GM12878 (cell line): ENCODE results near the gene VAC14. TPM values are rescaled to one million over a fixed set of nuclear protein-coding genes. Genes with fewer than 3 reads are reported as not detected.

Experiments used
- ATAC-seq: fragments of 200-7000 bp; cut with Tn5 transposase; 3 replicates; pipeline ENCODE4 v1.9.1; 2020; ENCODE audit warnings: mild to moderate bottlenecking, moderate library complexity
- BruUV-seq: library from RNA; stranded (reverse); fragments of 400-500 nt; replicated peaks from 2 replicates; lab custom pipeline; 2021; lab: Mats Ljungman, UMichigan
- CTCF ChIA-PET: fragments of 300-600 bp; sonication (Branson Sonifier 250); formaldehyde crosslinking; extraction: SDS; loops from one replicate; lab custom pipeline; 2021; ENCODE audit warnings: inconsistent platforms; lab: Yijun Ruan, JAX
- POLR2A ChIA-PET: fragments of 350-600 bp; formaldehyde crosslinking; extraction: SDS; loops from one replicate; lab custom pipeline; 2021; ENCODE audit warnings: inconsistent platforms; lab: Charles Lee
- RAD21 ChIA-PET: fragments of 300-600 bp; sonication (Branson Sonifier 250); formaldehyde crosslinking; loops from one replicate; lab custom pipeline; 2023; ENCODE audit warnings: antibody characterized with exemption; ENCODE audit not compliant: unreplicated experiment; lab: Charles Lee
- SMC1A ChIA-PET: fragments of 300-600 bp; sonication (Branson Sonifier 250); formaldehyde crosslinking; loops from one replicate; lab custom pipeline; 2023; ENCODE audit not compliant: unreplicated experiment, uncharacterized antibody; lab: Charles Lee
- DNase-seq: peaks from one replicate; pipeline ENCODE4 v3.0.0-alpha.2; 2011; ENCODE audit warnings: low read depth, low spot score
- FAIRE-seq: peaks from 3 replicates; lab custom pipeline; 2011; peaks lifted over from hg19 to GRCh38; lab: Jason Lieb, UNC
- H2AFZ ChIP-seq: 2 replicates; pipeline ENCODE4 v1.6.0; 2011; ENCODE audit warnings: low read depth, low read length, control low read depth; ENCODE audit not compliant: control insufficient read depth
- H3K27ac ChIP-seq: 2 replicates; pipeline ENCODE4 v1.5.1; 2011; ENCODE audit warnings: control low read depth; ENCODE audit not compliant: control insufficient read depth, insufficient read depth
- H3K27me3 ChIP-seq, 2 experiments: replicated peaks in 1 of 2; 2 replicates each; pipeline versions ENCODE4 v1.6.0 to v1.6.1; 2011; ENCODE audit warnings: low read length in 1 of 2; ENCODE audit not compliant: control insufficient read depth in 2 of 2, insufficient read depth in 2 of 2
- H3K36me3 ChIP-seq, 2 experiments: 2 replicates each; pipeline ENCODE4 v1.5.1; 2011; ENCODE audit warnings: low read length in 1 of 2; ENCODE audit not compliant: control insufficient read depth in 2 of 2, insufficient read depth in 2 of 2
- H3K4me1 ChIP-seq: 2 replicates; pipeline ENCODE4 v1.6.1; 2011; ENCODE audit warnings: mild to moderate bottlenecking, low read length, moderate library complexity, mixed read lengths; ENCODE audit not compliant: control insufficient read depth, insufficient read depth
- H3K4me2 ChIP-seq: 2 replicates; pipeline ENCODE4 v1.6.0; 2011; ENCODE audit warnings: control low read depth; ENCODE audit not compliant: control insufficient read depth, insufficient read depth
- H3K4me3 ChIP-seq: fragments of 200-600 bp; sonication (generic); 2 replicates; pipeline ENCODE4 v1.5.1; 2016
- H3K79me2 ChIP-seq: 2 replicates; pipeline ENCODE4 v1.6.0; 2011; ENCODE audit warnings: low read length; ENCODE audit not compliant: control insufficient read depth, insufficient read depth
- H3K9ac ChIP-seq: 2 replicates; pipeline ENCODE4 v1.8.0; 2011; ENCODE audit warnings: low read length, control low read depth, mixed read lengths; ENCODE audit not compliant: control insufficient read depth, insufficient read depth
- H3K9me3 ChIP-seq: replicated peaks from 3 replicates; pipeline ENCODE4 v1.5.1; 2011; ENCODE audit warnings: mild to moderate bottlenecking, low read length; ENCODE audit not compliant: control insufficient read depth, insufficient read depth
- H4K20me1 ChIP-seq: 2 replicates; pipeline ENCODE4 v1.6.0; 2011; ENCODE audit not compliant: control insufficient read depth, insufficient read depth
- CHD2 ChIP-seq: IDR thresholded peaks from 2 replicates; pipeline ENCODE4 v1.6.1; 2011; ENCODE audit warnings: low read depth, low read length, improper control_type of control experiment, borderline replicate concordance
- E2F8 ChIP-seq: fragments of 450-650 bp; IDR thresholded peaks from 2 replicates; pipeline ENCODE4 v1.6.1; 2018; ENCODE audit warnings: mild to moderate bottlenecking, low read depth, moderate library complexity; ENCODE audit not compliant: partially characterized antibody
- KLF5 ChIP-seq: fragments of 450-650 bp; IDR thresholded peaks from 2 replicates; pipeline ENCODE4 v1.6.1; 2014; ENCODE audit warnings: mild to moderate bottlenecking; ENCODE audit not compliant: partially characterized antibody
- LARP7 ChIP-seq: fragments of 450-650 bp; IDR thresholded peaks from 2 replicates; pipeline ENCODE4 v1.6.1; 2017; ENCODE audit warnings: mild to moderate bottlenecking
- POLR2AphosphoS2 ChIP-seq: IDR thresholded peaks from 2 replicates; pipeline ENCODE4 v1.6.1; 2011; ENCODE audit warnings: low read depth, mild to moderate bottlenecking, low read length, improper control_type of control experiment, moderate library complexity
- RBBP5 ChIP-seq: fragments of 200-600 bp; sonication (generic); conservative IDR thresholded peaks from 2 replicates; pipeline ENCODE4 v1.6.1; 2016
- SPI1 ChIP-seq: IDR thresholded peaks from 2 replicates; pipeline ENCODE4 v1.6.1; 2011; ENCODE audit warnings: low read depth, mild to moderate bottlenecking, low read length, moderate library complexity, borderline replicate concordance; ENCODE audit not compliant: insufficient read depth
- ZNF622 ChIP-seq: fragments of 450-650 bp; IDR thresholded peaks from 2 replicates; pipeline ENCODE4 v1.6.1; 2017; ENCODE audit warnings: mild to moderate bottlenecking, inconsistent platforms
- WGBS: methylation state at CpG from one replicate; pipeline ENCODE4 v1.1.6; 2016; ENCODE audit warnings: low lambda C conversion rate; ENCODE audit not compliant: insufficient replicate concordance, insufficient coverage; ENCODE audit errors: missing lambda C conversion rate; 5-methylcytosine and 5-hydroxymethylcytosine counted together
- in situ Hi-C: fragments of 300-500 bp; cut with MboI; formaldehyde crosslinking; loops from 9 replicates; pipeline ENCODE4 v1.14.3; 2018; ENCODE audit warnings: mixed read lengths
- intact Hi-C: fragments of 100-400 bp; cut with micrococcal nuclease; formaldehyde crosslinking; loops from one replicate; pipeline ENCODE4 v1.14.2; 2022; ENCODE audit not compliant: unreplicated experiment
- polyA plus RNA-seq, 11 experiments: library from polyadenylated mRNA; depleted of rRNA in 4 of 11; unstranded in 6 of 11; stranded (reverse) in 5 of 11; fragments of >200 nt; fragmentation: Nextera tagmentation in 4 of 11; fragmentation: Illumina TruSeq in 1 of 11; extraction: Ambion mirVana in 4 of 11; extraction: Trizol in 1 of 11; gene quantifications; 1 replicate in 1 of 11; 2 replicates in 10 of 11; pipeline versions ENCODE4 v1.2.1 to v1.2.3, GENCODE V29; 2011 to 2016; ENCODE audit warnings: inconsistent platforms in 2 of 11, missing spikeins in 2 of 11, low read depth in 1 of 11
- total RNA-seq, 4 experiments: library from RNA; depleted of rRNA in 3 of 4; stranded (reverse); fragments of >200 nt in 3 of 4; fragmentation: Illumina TruSeq in 1 of 4; extraction: Trizol in 1 of 4; gene quantifications; 2 replicates each; pipeline versions ENCODE4 v1.2.1 to v1.2.3, GENCODE V29; 2013 to 2021
- TF ChIP-seq, protein P1 (sequence below): fragments of 450-650 bp; IDR thresholded peaks from 2 replicates; pipeline ENCODE4 v1.6.1; 2017; ENCODE audit warnings: antibody characterized with exemption, mild to moderate bottlenecking, moderate library complexity
- TF ChIP-seq, protein P2 (sequence below): fragments of 450-650 bp; IDR thresholded peaks from 2 replicates; pipeline ENCODE4 v1.6.1; 2016; ENCODE audit warnings: mild to moderate bottlenecking

The VAC14 gene
- total and polyA plus RNA-seq, 10 of the 15 experiments (the other 5 are each of a cell fraction or from before 2014, with no cell fraction given), result 1.3 to 45.5 (median 25.5) TPM

DNA sequence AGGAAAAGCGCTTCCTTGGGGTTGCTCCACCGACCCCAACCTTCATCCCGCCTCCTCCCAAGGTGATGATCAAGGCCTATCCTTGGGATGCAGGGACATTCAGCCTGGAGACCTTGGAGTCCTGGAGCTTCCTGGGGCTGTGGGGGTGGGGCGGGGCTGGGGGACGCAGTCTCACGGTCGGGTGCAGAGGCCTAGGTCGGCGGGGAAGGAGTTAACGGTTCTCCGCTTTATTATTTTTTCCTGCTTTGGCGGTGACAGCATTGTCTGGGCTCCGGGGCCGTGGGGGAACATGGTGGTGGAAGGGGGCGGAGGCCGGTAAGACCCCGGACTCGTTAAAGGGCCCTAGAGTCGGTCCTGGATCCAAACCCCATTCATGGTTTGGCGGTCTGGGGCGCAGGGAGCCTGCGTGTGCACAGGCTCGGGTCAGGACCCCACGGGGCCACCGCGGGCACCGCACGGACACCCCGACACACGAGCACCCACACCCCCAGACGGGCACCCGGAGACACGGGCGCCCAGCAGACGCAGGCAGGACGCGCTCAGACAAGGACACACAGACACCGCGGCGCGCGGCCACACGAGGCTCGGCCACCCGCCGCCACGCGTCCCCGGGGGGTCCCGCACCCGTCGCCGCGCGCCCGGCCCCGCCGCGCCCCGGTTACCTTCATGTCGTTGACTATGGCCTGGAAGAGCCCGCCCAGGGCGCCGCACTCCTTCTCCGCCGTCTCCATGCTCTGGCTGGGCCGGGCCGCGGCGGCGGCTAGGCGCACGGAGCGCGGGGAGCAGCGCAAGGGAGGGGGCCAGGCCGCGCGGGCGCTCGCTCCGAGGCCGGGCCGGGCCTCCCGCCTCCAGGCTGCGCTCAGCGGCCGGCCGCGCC lies 115.7 kb downstream of the VAC14 start:
- no peaks in the 10 kb centered on the region for H3K27me3 ChIP-seq
- ChIA-PET CTCF (no interaction called here), SMC1A (no interaction called here), POLR2A (no interaction called here), RAD21 (no interaction called here)
- no peak overlapping the region for H2AFZ ChIP-seq
- in situ Hi-C loops (no loop called here), intact Hi-C loops (no loop called here)
- FAIRE-seq (no peak), DNase-seq (no peak), ATAC-seq (no peak)
- no peak overlapping the region for H3K27ac ChIP-seq
- H3K4me2 ChIP-seq, result no peak overlapping the region
- H4K20me1 ChIP-seq, result no peaks in the 10 kb centered on the region
- no peaks in the 10 kb centered on the region for H3K9me3 ChIP-seq
- H3K9ac ChIP-seq, result no peak overlapping the region
- no peaks in the 10 kb centered on the region for H3K4me1 ChIP-seq
- TF ChIP-seq KLF5 (no peak), SPI1 (no peak), E2F8 (no peak), POLR2AphosphoS2 (no peak), LARP7 (no peak), CHD2 (no peak), ZNF622 (no peak), RBBP5 (no peak)
- TF ChIP-seq, protein P1, sequence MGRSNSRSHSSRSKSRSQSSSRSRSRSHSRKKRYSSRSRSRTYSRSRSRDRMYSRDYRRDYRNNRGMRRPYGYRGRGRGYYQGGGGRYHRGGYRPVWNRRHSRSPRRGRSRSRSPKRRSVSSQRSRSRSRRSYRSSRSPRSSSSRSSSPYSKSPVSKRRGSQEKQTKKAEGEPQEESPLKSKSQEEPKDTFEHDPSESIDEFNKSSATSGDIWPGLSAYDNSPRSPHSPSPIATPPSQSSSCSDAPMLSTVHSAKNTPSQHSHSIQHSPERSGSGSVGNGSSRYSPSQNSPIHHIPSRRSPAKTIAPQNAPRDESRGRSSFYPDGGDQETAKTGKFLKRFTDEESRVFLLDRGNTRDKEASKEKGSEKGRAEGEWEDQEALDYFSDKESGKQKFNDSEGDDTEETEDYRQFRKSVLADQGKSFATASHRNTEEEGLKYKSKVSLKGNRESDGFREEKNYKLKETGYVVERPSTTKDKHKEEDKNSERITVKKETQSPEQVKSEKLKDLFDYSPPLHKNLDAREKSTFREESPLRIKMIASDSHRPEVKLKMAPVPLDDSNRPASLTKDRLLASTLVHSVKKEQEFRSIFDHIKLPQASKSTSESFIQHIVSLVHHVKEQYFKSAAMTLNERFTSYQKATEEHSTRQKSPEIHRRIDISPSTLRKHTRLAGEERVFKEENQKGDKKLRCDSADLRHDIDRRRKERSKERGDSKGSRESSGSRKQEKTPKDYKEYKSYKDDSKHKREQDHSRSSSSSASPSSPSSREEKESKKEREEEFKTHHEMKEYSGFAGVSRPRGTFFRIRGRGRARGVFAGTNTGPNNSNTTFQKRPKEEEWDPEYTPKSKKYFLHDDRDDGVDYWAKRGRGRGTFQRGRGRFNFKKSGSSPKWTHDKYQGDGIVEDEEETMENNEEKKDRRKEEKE, result no peak
- TF ChIP-seq, protein P2, sequence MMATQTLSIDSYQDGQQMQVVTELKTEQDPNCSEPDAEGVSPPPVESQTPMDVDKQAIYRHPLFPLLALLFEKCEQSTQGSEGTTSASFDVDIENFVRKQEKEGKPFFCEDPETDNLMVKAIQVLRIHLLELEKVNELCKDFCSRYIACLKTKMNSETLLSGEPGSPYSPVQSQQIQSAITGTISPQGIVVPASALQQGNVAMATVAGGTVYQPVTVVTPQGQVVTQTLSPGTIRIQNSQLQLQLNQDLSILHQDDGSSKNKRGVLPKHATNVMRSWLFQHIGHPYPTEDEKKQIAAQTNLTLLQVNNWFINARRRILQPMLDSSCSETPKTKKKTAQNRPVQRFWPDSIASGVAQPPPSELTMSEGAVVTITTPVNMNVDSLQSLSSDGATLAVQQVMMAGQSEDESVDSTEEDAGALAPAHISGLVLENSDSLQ, result no peak
- BruUV-seq, result no TSS peak
- H3K36me3 ChIP-seq, result no peaks in the 10 kb centered on the region
- H3K4me3 ChIP-seq, result no peak overlapping the region
- WGBS, result 11% methylated on average over 89 of the region's 90 CpGs
- H3K79me2 ChIP-seq, result no peaks in the 10 kb centered on the region
